ENCODE data around the gene GNAO1.

DNA sequence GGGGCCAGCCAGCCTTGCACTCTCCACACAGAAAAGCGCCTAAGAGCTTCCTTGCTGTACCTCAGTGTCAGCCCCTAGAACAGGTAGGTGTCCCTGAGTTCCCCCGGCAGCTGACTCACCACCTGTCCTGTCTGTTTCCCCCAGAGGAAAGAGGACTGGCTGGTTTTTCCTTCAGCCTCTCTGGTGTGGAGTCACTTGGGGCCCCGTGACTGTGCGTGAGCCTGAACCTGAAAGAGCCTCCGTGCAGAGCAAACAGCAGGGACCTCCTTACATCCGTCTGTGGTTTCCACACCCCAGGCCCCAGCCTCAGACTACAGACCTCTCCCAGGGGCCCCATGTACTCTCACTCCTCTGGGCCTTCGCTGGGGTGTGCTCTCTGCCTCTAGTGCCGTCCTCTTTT, 87.8 kb downstream of the GNAO1 start:
- TF ChIP-seq, protein P1, sequence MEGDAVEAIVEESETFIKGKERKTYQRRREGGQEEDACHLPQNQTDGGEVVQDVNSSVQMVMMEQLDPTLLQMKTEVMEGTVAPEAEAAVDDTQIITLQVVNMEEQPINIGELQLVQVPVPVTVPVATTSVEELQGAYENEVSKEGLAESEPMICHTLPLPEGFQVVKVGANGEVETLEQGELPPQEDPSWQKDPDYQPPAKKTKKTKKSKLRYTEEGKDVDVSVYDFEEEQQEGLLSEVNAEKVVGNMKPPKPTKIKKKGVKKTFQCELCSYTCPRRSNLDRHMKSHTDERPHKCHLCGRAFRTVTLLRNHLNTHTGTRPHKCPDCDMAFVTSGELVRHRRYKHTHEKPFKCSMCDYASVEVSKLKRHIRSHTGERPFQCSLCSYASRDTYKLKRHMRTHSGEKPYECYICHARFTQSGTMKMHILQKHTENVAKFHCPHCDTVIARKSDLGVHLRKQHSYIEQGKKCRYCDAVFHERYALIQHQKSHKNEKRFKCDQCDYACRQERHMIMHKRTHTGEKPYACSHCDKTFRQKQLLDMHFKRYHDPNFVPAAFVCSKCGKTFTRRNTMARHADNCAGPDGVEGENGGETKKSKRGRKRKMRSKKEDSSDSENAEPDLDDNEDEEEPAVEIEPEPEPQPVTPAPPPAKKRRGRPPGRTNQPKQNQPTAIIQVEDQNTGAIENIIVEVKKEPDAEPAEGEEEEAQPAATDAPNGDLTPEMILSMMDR (IDR thresholded peaks at IDR 0.05) = no peak
- no peak for TF ChIP-seq POLR2A (IDR thresholded peaks at IDR 0.05)
